LNCAP (cell line): ENCODE results near the gene PTPRCAP.

Experiments
- TF ChIP-seq, protein P1 (sequence below): fragments of 450-650 bp; IDR thresholded peaks from 2 replicates; pipeline ENCODE4 v1.5.1; 2017; ENCODE audit warnings: mild to moderate bottlenecking

PTPRCAP gene

GRCh38 chr11:67395555-67396258 lies 41.8 kb downstream of the PTPRCAP start:
- TF ChIP-seq, protein P1, sequence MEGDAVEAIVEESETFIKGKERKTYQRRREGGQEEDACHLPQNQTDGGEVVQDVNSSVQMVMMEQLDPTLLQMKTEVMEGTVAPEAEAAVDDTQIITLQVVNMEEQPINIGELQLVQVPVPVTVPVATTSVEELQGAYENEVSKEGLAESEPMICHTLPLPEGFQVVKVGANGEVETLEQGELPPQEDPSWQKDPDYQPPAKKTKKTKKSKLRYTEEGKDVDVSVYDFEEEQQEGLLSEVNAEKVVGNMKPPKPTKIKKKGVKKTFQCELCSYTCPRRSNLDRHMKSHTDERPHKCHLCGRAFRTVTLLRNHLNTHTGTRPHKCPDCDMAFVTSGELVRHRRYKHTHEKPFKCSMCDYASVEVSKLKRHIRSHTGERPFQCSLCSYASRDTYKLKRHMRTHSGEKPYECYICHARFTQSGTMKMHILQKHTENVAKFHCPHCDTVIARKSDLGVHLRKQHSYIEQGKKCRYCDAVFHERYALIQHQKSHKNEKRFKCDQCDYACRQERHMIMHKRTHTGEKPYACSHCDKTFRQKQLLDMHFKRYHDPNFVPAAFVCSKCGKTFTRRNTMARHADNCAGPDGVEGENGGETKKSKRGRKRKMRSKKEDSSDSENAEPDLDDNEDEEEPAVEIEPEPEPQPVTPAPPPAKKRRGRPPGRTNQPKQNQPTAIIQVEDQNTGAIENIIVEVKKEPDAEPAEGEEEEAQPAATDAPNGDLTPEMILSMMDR, result no peak

- TF ChIP-seq, protein P1, result no peak
Observed at GRCh38 chr11:67393990-67394389, 43.5 kb downstream of the PTPRCAP start.

- TF ChIP-seq, protein P1, result no peak
Observed at GRCh38 chr11:67393437-67393836, 44.0 kb downstream of the PTPRCAP start.

GRCh38 chr11:67392183-67392715 lies 45.2 kb downstream of the PTPRCAP start:
- TF ChIP-seq, protein P1, result no peak

- TF ChIP-seq, protein P1, result no peak
Observed at GRCh38 chr11:67391304-67392182, 45.9 kb downstream of the PTPRCAP start, which contains the start of gene RAD9A. TSS of gene RAD9A (plus strand) at chr11:67391986. CDS start at chr11:67392045, 59 bp downstream.

DNA sequence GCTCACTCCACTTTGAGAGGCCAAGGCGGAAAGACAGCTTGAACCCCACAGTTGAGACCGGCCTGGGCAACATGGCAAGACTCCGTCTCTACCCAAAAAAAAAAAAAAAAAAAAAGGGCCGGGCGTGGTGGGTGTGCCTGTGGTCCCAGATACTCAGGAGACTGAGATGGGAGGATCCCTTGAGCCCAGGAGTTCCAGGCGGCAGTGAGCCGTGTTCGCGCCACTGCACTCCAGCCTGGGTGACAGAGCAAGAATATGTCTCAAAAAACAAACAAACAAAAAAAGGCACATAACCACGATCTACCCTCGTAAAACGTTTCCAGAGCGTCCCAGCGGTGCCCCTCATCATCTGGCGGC lies 46.6 kb downstream of the PTPRCAP start:
- TF ChIP-seq, protein P1, result no peak

- TF ChIP-seq, protein P1, result peak; percentile 43; the same call in 1 of the 2 replicates
Observed at GRCh38 chr11:67389477-67389876, 48.0 kb downstream of the PTPRCAP start.
